ENCODE results near the gene HNF4A. TPM values are rescaled to one million over a fixed set of nuclear protein-coding genes. Genes with fewer than 3 reads are reported as not detected.

Gene HNF4A
- total and polyA plus RNA-seq, 2 of the 13 experiments (the other 11 are each of a cell fraction or from before 2014, with no cell fraction given), result 80.9 to 169 TPM

DNA sequence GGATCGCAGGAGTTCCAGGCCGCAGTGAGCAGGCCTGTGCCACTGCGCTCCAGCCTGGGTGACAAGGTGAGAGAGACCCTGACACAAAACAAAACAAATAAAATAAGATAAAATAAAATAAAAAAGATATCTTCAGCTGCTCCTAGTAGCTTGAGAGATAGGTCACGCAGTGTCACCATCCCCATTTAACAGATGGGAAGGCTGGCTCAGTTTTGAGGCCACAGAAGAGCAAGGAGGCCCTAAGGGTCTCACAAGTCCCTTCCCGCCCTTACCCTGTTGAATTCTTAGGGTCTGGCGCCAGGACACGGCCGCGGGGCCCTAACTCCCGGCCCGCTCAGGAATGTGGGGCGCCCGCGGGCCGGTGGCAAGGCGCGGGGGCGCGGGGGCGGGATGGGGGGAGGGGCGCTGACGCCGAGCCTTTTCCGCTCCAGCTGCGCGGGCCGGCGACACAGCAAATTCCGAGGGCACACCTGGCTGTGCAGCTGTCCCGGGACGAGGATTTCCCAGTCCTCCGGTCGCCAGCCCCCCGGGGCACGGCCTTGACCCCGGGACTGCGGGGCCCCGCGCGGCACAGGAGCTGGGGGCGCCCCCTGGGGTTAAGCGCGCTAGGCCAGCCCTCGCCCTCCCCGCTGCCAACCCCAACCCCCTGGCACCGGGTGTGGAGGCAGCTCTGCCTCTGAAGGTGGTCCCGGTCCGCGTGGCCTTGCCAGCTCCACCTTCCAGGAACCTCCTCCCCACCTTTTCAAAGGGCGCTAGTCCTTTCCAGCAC is 28.9 kb upstream of the HNF4A start (continued):
- TF ChIP-seq, protein P1, sequence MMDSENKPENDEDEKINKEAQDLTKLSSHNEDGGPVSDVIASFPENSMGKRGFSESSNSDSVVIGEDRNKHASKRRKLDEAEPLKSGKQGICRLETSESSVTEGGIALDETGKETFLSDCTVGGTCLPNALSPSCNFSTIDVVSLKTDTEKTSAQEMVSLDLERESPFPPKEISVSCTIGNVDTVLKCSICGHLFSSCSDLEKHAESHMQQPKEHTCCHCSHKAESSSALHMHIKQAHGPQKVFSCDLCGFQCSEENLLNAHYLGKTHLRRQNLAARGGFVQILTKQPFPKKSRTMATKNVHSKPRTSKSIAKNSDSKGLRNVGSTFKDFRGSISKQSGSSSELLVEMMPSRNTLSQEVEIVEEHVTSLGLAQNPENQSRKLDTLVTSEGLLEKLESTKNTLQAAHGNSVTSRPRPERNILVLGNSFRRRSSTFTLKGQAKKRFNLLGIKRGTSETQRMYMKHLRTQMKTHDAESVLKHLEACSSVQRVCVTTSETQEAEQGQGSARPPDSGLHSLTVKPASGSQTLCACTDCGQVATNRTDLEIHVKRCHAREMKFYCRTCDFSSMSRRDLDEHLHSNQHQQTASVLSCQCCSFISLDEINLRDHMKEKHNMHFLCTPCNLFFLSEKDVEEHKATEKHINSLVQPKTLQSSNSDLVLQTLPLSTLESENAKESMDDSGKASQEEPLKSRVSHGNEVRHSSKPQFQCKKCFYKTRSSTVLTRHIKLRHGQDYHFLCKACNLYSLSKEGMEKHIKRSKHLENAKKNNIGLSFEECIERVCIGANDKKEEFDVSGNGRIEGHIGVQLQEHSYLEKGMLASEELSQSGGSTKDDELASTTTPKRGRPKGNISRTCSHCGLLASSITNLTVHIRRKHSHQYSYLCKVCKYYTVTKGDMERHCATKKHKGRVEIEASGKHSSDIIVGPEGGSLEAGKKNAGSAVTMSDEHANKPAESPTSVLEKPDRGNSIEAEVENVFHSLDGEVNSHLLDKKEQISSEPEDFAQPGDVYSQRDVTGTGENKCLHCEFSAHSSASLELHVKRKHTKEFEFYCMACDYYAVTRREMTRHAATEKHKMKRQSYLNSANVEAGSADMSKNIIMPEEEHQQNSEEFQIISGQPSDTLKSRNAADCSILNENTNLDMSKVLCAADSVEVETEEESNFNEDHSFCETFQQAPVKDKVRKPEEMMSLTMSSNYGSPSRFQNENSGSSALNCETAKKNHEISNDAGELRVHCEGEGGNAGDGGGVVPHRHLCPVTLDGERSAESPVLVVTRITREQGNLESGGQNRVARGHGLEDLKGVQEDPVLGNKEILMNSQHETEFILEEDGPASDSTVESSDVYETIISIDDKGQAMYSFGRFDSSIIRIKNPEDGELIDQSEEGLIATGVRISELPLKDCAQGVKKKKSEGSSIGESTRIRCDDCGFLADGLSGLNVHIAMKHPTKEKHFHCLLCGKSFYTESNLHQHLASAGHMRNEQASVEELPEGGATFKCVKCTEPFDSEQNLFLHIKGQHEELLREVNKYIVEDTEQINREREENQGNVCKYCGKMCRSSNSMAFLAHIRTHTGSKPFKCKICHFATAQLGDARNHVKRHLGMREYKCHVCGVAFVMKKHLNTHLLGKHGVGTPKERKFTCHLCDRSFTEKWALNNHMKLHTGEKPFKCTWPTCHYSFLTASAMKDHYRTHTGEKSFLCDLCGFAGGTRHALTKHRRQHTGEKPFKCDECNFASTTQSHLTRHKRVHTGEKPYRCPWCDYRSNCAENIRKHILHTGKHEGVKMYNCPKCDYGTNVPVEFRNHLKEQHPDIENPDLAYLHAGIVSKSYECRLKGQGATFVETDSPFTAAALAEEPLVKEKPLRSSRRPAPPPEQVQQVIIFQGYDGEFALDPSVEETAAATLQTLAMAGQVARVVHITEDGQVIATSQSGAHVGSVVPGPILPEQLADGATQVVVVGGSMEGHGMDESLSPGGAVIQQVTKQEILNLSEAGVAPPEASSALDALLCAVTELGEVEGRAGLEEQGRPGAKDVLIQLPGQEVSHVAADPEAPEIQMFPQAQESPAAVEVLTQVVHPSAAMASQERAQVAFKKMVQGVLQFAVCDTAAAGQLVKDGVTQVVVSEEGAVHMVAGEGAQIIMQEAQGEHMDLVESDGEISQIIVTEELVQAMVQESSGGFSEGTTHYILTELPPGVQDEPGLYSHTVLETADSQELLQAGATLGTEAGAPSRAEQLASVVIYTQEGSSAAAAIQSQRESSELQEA (CRISPR knock-in tag; IDR thresholded peaks at IDR 0.05; ENCODE audit: not compliant biosample characterization), result no peak
- TF ChIP-seq, protein P2, sequence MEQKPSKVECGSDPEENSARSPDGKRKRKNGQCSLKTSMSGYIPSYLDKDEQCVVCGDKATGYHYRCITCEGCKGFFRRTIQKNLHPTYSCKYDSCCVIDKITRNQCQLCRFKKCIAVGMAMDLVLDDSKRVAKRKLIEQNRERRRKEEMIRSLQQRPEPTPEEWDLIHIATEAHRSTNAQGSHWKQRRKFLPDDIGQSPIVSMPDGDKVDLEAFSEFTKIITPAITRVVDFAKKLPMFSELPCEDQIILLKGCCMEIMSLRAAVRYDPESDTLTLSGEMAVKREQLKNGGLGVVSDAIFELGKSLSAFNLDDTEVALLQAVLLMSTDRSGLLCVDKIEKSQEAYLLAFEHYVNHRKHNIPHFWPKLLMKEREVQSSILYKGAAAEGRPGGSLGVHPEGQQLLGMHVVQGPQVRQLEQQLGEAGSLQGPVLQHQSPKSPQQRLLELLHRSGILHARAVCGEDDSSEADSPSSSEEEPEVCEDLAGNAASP (CRISPR knock-in tag; IDR thresholded peaks at IDR 0.05; ENCODE audit: borderline replicate concordance), result no peak
- no peak for TF ChIP-seq ZNF670 (CRISPR knock-in tag; IDR thresholded peaks at IDR 0.05; ENCODE audit: borderline replicate concordance)
- no peak for TF ChIP-seq SRY (CRISPR knock-in tag; IDR thresholded peaks at IDR 0.05)
- no peak for TF ChIP-seq ZFYVE20 (CRISPR knock-in tag; IDR thresholded peaks at IDR 0.05; ENCODE audit: borderline replicate concordance, low read depth)
- TF ChIP-seq, protein P3, sequence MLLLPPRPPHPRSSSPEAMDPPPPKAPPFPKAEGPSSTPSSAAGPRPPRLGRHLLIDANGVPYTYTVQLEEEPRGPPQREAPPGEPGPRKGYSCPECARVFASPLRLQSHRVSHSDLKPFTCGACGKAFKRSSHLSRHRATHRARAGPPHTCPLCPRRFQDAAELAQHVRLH (CRISPR knock-in tag; IDR thresholded peaks at IDR 0.05; ENCODE audit: borderline replicate concordance, low read depth), result no peak
- TF ChIP-seq, protein P4, sequence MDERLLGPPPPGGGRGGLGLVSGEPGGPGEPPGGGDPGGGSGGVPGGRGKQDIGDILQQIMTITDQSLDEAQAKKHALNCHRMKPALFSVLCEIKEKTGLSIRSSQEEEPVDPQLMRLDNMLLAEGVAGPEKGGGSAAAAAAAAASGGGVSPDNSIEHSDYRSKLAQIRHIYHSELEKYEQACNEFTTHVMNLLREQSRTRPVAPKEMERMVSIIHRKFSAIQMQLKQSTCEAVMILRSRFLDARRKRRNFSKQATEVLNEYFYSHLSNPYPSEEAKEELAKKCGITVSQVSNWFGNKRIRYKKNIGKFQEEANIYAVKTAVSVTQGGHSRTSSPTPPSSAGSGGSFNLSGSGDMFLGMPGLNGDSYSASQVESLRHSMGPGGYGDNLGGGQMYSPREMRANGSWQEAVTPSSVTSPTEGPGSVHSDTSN (CRISPR knock-in tag; IDR thresholded peaks at IDR 0.05), result no peak
- TF ChIP-seq PHF8 (CRISPR knock-in tag; IDR thresholded peaks at IDR 0.05), result no peak
- TF ChIP-seq, protein P5, sequence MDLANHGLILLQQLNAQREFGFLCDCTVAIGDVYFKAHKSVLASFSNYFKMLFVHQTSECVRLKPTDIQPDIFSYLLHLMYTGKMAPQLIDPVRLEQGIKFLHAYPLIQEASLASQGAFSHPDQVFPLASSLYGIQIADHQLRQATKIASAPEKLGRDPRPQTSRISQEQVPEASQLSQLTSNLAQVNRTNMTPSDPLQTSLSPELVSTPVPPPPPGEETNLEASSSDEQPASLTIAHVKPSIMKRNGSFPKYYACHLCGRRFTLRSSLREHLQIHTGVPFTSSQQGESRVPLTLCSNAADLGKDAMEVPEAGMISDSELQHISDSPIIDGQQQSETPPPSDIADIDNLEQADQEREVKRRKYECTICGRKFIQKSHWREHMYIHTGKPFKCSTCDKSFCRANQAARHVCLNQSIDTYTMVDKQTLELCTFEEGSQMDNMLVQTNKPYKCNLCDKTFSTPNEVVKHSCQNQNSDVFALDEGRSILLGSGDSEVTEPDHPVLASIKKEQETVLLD (CRISPR knock-in tag; IDR thresholded peaks at IDR 0.05; ENCODE audit: low read depth), result no peak
- no peak for TF ChIP-seq SMARCC2 (IDR thresholded peaks at IDR 0.05)
- no peak for TF ChIP-seq EED (CRISPR knock-in tag; IDR thresholded peaks at IDR 0.05)
- no peak for TF ChIP-seq CBX2 (IDR thresholded peaks at IDR 0.05; ENCODE audit: low read depth, low read length)
- no peak for TF ChIP-seq CBX2 (CRISPR knock-in tag; IDR thresholded peaks at IDR 0.05; ENCODE audit: low read depth)
- no peak for TF ChIP-seq ZKSCAN8 (CRISPR knock-in tag; IDR thresholded peaks at IDR 0.05; ENCODE audit: borderline replicate concordance)
- no peak for TF ChIP-seq KDM5A (IDR thresholded peaks at IDR 0.05; ENCODE audit: borderline replicate concordance, low read length)
